CD4-positive, alpha-beta T cell treated with Interleukin-21 for 1 hour (primary cell): ENCODE results near the gene ABCA5.
"Not testable (repeated sequence)": the region's sequence is repeated elsewhere in the genome, so short reads cannot be mapped to it uniquely, and the experiment has no call there.

ENCODE experiments used
- DNase-seq: peaks from one replicate; pipeline ENCODE4 v3.0.0-alpha.2; 2020

Gene ABCA5

DNA sequence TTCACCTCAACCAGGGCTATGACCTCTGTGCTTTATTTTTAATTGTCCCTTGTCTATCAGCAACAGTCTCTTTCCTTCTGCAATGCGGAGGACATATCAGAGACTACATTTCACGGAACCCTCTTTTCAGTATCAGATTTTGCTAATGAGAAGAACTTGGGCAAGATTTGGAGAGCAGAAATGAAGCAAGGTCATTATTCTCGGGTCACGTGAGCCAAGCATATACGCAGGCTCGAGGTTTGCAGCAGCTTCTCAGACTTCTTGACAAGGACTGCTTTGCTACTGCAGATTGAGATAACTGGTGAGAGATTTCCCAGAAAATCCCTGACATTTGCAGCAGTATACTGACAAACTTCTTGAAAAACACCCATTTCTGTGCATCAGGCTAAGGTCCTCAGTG is 128.7 kb downstream of the ABCA5 start:
- DNase-seq: no peak

DNA sequence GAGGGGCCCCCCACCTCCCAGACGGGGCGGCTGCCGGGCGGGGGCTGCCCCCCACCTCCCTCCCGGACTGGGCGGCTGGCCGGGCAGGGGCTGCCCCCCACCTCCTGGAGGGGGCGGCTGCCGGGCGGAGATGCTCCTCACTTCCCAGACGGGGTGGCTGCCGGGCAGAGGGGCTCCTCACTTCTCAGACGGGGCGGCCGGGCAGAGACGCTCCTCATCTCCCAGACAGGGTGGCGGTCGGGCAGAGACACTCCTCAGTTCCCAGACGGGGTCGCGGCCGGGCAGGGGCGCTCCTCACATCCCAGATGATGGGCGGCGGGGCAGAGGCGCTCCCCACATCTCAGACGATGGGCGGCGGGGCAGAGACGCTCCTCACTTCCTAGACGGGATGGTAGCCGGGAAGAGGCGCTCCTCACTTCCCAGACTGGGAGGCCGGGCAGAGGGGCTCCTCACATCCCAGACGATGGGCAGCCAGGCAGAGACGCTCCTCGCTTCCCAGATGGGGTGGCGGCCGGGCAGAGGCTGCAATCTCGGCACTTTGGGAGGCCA is 130.8 kb downstream of the ABCA5 start:
- not testable (repeated sequence) for DNase-seq
